ENCODE results near the gene DENND2A.
"Not testable (repeated sequence)": the region's sequence is repeated elsewhere in the genome, so short reads cannot be mapped to it uniquely, and the experiment has no call there.

DNA sequence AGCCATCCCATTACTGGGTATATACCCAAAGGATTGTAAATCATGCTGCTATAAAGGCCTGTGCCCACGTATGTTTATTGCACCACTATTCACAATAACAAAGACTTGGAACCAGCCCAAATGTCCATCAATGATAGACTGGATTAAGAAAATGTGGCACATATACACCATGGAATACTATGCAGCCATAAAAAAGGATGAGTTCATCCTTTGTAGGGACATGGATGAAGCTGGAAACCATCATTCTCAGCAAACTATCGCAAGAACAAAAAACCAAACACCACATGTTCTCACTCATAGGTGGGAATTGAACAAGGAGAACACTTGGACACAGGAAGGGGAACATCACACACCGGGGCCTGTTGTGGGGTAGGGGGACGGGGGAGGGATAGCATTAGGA lies 111.2 kb downstream of the DENND2A start:
- not testable (repeated sequence) for TF ChIP-seq POLR2AphosphoS5 (IDR thresholded peaks at IDR 0.05)
- TF ChIP-seq, protein P1, sequence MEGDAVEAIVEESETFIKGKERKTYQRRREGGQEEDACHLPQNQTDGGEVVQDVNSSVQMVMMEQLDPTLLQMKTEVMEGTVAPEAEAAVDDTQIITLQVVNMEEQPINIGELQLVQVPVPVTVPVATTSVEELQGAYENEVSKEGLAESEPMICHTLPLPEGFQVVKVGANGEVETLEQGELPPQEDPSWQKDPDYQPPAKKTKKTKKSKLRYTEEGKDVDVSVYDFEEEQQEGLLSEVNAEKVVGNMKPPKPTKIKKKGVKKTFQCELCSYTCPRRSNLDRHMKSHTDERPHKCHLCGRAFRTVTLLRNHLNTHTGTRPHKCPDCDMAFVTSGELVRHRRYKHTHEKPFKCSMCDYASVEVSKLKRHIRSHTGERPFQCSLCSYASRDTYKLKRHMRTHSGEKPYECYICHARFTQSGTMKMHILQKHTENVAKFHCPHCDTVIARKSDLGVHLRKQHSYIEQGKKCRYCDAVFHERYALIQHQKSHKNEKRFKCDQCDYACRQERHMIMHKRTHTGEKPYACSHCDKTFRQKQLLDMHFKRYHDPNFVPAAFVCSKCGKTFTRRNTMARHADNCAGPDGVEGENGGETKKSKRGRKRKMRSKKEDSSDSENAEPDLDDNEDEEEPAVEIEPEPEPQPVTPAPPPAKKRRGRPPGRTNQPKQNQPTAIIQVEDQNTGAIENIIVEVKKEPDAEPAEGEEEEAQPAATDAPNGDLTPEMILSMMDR (IDR thresholded peaks at IDR 0.05 in 8 of 11, conservative IDR thresholded peaks at IDR 0.05 in 3 of 11) = not testable (repeated sequence)

Measured in spleen (tissue), 7 donors.